ENCODE measurements around the gene NFKBIE.

DNA sequence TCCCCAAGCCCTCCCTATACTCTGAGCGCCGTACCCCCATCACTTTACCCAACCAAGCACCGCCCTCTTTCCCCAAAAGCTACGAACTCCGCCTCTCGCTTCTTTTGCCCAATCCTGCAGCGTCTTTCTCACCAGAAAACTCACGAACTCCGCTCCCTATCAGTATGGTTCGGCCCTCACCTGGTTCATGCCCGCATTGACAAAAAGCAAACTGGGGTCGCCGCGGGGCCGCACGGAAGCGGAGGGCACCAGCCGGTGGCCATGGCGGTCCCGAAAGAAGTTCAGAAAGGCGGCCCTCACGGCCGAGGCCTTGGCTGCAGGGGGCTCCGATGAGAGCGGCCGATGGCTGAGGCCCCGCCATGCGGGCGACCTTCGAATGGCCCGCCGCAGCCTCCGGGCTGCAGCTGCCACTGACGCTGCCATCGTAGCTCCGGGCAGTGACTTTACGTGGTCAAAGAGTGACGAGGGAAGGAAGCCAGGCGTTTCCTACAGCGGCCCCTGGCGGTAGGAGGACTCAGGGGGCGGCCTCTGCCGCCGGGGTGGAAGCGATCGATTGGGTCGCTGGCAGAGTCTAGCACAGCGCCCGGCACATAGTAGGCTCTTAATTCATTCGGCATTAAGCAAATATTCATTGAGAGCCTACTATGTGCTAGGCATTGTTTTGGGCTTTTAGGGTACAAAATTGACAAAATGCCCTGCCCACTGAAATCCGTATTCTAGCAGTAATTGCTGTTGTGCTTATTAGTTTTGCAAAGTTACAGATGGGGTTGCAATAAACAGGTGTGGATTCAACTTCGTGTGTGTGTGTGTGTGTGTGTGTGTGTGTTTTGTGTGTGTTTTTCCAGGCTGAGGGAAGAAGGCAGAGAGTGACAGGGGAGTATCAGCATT, 47.8 kb upstream of the NFKBIE start, which contains the start of gene AARS2:
- TF ChIP-seq EZH2phosphoT487 (IDR thresholded peaks at IDR 0.05; ENCODE audit: borderline replicate concordance, low read length) (no peak), EZH2 (IDR thresholded peaks at IDR 0.05; ENCODE audit: low read length, unreplicated experiment) (no peak)
- TF ChIP-seq, protein P1, sequence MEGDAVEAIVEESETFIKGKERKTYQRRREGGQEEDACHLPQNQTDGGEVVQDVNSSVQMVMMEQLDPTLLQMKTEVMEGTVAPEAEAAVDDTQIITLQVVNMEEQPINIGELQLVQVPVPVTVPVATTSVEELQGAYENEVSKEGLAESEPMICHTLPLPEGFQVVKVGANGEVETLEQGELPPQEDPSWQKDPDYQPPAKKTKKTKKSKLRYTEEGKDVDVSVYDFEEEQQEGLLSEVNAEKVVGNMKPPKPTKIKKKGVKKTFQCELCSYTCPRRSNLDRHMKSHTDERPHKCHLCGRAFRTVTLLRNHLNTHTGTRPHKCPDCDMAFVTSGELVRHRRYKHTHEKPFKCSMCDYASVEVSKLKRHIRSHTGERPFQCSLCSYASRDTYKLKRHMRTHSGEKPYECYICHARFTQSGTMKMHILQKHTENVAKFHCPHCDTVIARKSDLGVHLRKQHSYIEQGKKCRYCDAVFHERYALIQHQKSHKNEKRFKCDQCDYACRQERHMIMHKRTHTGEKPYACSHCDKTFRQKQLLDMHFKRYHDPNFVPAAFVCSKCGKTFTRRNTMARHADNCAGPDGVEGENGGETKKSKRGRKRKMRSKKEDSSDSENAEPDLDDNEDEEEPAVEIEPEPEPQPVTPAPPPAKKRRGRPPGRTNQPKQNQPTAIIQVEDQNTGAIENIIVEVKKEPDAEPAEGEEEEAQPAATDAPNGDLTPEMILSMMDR (conservative IDR thresholded peaks at IDR 0.05; ENCODE audit: low read depth, low read length) = peak; percentile 96
